Measurements from ENCODE around the gene ASB17. TPM values are rescaled to one million over a fixed set of nuclear protein-coding genes. Genes with fewer than 3 reads are reported as not detected.
A peak's percentile ranks its signal among the peaks of the same experiment; 100 is the strongest.

The ASB17 gene
- total and polyA plus RNA-seq, 2 experiments from 2014 or later: not detected

DNA sequence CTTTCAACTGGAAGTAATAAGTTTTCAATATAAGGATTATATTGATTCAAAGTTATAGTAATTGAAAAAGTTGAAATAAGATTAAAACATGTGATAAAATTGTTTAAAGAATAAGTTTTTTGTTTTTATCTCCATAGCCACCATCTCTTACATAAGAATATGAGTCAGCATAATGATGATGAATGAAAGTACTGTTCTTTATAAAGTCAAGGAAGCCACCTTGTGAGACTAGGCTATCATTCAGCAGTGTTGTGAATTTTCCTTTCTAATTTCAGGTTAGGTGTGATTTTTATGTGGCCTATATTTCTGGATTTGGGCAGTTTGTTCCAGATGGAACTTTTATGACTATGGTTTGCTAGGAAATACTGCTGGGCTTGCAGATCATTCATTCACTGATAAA is 22.4 kb upstream of the ASB17 start (continued):
- TF ChIP-seq, protein P1, sequence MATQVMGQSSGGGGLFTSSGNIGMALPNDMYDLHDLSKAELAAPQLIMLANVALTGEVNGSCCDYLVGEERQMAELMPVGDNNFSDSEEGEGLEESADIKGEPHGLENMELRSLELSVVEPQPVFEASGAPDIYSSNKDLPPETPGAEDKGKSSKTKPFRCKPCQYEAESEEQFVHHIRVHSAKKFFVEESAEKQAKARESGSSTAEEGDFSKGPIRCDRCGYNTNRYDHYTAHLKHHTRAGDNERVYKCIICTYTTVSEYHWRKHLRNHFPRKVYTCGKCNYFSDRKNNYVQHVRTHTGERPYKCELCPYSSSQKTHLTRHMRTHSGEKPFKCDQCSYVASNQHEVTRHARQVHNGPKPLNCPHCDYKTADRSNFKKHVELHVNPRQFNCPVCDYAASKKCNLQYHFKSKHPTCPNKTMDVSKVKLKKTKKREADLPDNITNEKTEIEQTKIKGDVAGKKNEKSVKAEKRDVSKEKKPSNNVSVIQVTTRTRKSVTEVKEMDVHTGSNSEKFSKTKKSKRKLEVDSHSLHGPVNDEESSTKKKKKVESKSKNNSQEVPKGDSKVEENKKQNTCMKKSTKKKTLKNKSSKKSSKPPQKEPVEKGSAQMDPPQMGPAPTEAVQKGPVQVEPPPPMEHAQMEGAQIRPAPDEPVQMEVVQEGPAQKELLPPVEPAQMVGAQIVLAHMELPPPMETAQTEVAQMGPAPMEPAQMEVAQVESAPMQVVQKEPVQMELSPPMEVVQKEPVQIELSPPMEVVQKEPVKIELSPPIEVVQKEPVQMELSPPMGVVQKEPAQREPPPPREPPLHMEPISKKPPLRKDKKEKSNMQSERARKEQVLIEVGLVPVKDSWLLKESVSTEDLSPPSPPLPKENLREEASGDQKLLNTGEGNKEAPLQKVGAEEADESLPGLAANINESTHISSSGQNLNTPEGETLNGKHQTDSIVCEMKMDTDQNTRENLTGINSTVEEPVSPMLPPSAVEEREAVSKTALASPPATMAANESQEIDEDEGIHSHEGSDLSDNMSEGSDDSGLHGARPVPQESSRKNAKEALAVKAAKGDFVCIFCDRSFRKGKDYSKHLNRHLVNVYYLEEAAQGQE (IDR thresholded peaks at IDR 0.05; ENCODE audit: unreplicated experiment): no peak
- no peak for TF ChIP-seq POLR2AphosphoS5 (IDR thresholded peaks at IDR 0.05; ENCODE audit: low read depth)
- no peak for TF ChIP-seq JUNB (IDR thresholded peaks at IDR 0.05; ENCODE audit: unreplicated experiment)

DNA sequence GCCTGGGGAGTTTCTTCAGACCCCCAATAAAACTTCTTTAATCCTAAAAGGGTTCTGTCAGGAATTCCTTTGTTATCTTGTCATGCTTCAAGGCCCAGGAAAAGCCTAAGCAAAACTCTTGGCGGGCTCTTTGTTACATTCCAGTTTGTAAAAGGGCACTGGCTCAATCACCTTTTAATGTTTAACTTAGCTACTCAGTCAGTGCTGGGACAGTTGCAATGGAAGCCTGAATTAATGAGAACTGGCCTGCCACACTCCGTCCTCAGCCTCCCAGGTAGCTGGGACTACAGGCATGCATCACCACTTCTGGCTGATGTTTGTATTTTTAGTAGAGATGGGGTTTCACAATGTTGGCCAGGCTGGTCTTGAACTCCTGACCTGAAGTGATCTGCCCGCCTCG is 21.3 kb upstream of the ASB17 start:
- no peaks in the 10 kb centered on the region for H3K79me2 ChIP-seq (replicated peaks; ENCODE audit: insufficient read depth)
- H3K36me3 Mint-ChIP-seq (ENCODE audit: low read depth): no peaks in the 10 kb centered on the region
- no peak for ATAC-seq
- H3K4me1 ChIP-seq (ENCODE audit: insufficient read depth): no peaks in the 10 kb centered on the region
- no peak overlapping the region for H3K4me3 Mint-ChIP-seq
- no peaks in the 10 kb centered on the region for H3K27me3 Mint-ChIP-seq (ENCODE audit: insufficient read depth, low read depth, poor library complexity)
- no peak overlapping the region for H3K27ac Mint-ChIP-seq
- H3K4me2 ChIP-seq: no peak overlapping the region
- peaks cover 6% of the 10 kb centered on the region; the same call in 1 of the 3 replicates for H3K9me3 Mint-ChIP-seq
- no peaks in the 10 kb centered on the region for H3F3A ChIP-seq (replicated peaks; ENCODE audit: low read depth)
- no peaks in the 10 kb centered on the region for H3K27me3 ChIP-seq (ENCODE audit: insufficient read depth)
- H3K4me1 Mint-ChIP-seq: peaks cover 6% of the 10 kb centered on the region; the same call in 2 of the 3 replicates
- peak; percentile 3 for DNase-seq (ENCODE audit: low spot score)
- TF ChIP-seq, protein P2, sequence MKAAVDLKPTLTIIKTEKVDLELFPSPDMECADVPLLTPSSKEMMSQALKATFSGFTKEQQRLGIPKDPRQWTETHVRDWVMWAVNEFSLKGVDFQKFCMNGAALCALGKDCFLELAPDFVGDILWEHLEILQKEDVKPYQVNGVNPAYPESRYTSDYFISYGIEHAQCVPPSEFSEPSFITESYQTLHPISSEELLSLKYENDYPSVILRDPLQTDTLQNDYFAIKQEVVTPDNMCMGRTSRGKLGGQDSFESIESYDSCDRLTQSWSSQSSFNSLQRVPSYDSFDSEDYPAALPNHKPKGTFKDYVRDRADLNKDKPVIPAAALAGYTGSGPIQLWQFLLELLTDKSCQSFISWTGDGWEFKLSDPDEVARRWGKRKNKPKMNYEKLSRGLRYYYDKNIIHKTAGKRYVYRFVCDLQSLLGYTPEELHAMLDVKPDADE (IDR thresholded peaks at IDR 0.05): no peak
- TF ChIP-seq, protein P1 (IDR thresholded peaks at IDR 0.05; ENCODE audit: unreplicated experiment): no peak
- TF ChIP-seq STAT1 (IDR thresholded peaks at IDR 0.05; ENCODE audit: unreplicated experiment): no peak
- no peak for TF ChIP-seq NANOG (IDR thresholded peaks at IDR 0.05; ENCODE audit: borderline replicate concordance)
- H2AFZ ChIP-seq: no peak overlapping the region
- H3K36me3 ChIP-seq (ENCODE audit: insufficient read depth): no peaks in the 10 kb centered on the region
- H3K9me2 ChIP-seq (ENCODE audit: insufficient read depth): peaks cover 4% of the 10 kb centered on the region; the same call in 1 of the 2 replicates
- H3K4me3 ChIP-seq: no peak overlapping the region
- H4K20me1 ChIP-seq (replicated peaks; ENCODE audit: insufficient read depth): no peaks in the 10 kb centered on the region
- H3K27ac ChIP-seq (ENCODE audit: low read depth): no peak overlapping the region
